ENCODE measurements around the gene CORO1C.

The CORO1C gene

DNA sequence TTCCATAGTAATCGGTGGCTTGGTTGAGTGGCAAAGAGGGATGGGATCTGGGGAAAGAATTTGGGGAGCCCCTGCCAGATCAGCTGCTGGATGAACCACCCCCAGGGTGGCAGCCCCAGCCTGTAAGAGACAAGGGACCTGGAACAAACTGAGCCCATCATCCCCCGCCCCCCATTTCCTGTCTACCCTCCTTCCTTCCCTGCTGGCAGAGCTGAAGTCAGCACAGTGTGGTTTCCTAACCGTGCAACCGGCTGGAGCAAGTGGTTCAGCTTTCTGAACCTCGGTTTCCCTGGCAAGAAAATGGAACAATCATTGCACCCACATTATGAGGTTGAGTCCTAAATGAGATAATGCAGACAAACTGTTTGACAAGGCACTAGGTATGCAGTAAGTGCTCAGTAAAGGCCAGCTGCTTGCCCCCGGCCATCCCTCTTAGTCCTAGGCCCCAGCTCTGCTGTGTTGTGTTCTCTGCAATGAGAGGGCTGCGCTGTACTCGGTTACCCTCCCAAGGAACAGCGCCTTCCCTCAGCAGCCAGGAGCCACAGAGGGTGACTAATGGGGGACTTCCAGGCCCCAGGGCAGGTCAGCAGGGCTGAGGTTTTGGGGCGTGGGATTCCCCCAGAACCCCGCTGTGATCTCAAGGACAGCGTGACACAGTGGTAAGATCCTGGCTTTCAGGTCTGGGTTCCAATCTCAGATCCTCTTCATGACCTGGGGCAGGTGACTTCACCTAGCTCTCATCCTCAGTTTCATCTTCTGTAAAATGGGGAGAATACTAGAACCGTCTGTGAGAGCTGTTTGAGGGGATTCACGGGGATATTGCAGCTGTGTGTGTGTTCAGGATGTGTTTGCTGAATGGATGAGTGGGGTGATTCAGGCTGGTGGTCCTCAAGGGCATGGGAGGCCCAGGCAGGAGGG, 114.1 kb downstream of the CORO1C start:
- H3K4me1 ChIP-seq (ENCODE audit: control insufficient read depth, insufficient read depth, low read length), result peaks cover 6% of the 10 kb centered on the region
- H3K4me3 ChIP-seq (ENCODE audit: low read length), result no peak overlapping the region
- H3K36me3 ChIP-seq (ENCODE audit: control insufficient read depth, insufficient read depth, low read length), result no peaks in the 10 kb centered on the region
- H3K9ac ChIP-seq (ENCODE audit: low read length), result no peak overlapping the region
- H3K27me3 ChIP-seq (ENCODE audit: control insufficient read depth, insufficient read depth, low read length), result peaks cover 8% of the 10 kb centered on the region
- H3K9me3 ChIP-seq (ENCODE audit: control insufficient read depth, low read length), result no peaks in the 10 kb centered on the region

DNA sequence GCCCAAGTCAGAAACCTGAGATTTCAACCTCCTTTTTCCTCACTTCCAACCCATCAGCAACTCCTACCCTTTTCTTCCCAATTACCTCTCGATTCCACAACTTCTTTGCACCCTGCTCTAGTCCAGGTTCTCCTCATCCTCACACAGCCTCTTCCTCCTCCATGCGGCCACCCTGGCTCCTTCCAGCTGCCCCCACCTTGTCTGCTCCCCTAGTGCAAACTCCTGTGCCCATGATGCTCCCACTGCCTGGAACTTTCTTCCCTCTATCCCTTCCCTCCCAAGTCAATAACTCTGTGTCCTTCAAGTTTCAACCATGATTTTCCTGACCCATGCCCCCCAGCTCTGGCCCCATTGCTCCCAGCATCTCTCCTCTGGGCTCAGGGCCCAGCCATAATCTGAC, 115.0 kb downstream of the CORO1C start:
- Histone ChIP-seq H3K4me1 (ENCODE audit: control insufficient read depth, insufficient read depth, low read length) (peaks cover 6% of the 10 kb centered on the region), H3K27me3 (ENCODE audit: control insufficient read depth, insufficient read depth, low read length) (peaks cover 8% of the 10 kb centered on the region), H3K9ac (ENCODE audit: low read length) (no peak overlapping the region), H3K36me3 (ENCODE audit: control insufficient read depth, insufficient read depth, low read length) (no peaks in the 10 kb centered on the region), H3K9me3 (ENCODE audit: control insufficient read depth, low read length) (no peaks in the 10 kb centered on the region), H3K4me3 (ENCODE audit: low read length) (no peak overlapping the region)

DNA sequence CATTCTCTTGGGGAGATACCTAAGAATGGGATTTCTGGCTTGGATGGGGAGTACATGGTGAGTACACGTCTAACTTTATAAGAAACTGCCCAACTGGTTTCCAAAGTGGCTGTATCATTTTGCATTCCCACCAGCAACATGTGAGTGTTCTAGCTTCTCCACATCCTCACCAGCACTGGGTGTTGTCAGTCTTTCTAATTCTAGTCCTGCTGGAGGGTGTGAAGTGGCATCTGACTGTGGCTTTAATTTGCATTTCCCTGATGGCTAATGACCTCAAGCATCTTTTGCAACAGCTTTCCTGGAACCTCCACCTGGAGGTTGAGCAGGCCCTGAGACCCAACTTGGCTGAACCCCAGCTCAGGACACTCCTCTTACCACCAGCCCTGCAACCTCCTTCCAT, 115.4 kb downstream of the CORO1C start:
- H3K4me1 ChIP-seq (ENCODE audit: control insufficient read depth, insufficient read depth, low read length), result peaks cover 6% of the 10 kb centered on the region
- H3K27me3 ChIP-seq (ENCODE audit: control insufficient read depth, insufficient read depth, low read length), result peaks cover 8% of the 10 kb centered on the region
- H3K9ac ChIP-seq (ENCODE audit: low read length), result no peak overlapping the region
- no peaks in the 10 kb centered on the region for H3K36me3 ChIP-seq (ENCODE audit: control insufficient read depth, insufficient read depth, low read length)
- no peak overlapping the region for H3K4me3 ChIP-seq (ENCODE audit: low read length)
- H3K9me3 ChIP-seq (ENCODE audit: control insufficient read depth, low read length), result no peaks in the 10 kb centered on the region

DNA sequence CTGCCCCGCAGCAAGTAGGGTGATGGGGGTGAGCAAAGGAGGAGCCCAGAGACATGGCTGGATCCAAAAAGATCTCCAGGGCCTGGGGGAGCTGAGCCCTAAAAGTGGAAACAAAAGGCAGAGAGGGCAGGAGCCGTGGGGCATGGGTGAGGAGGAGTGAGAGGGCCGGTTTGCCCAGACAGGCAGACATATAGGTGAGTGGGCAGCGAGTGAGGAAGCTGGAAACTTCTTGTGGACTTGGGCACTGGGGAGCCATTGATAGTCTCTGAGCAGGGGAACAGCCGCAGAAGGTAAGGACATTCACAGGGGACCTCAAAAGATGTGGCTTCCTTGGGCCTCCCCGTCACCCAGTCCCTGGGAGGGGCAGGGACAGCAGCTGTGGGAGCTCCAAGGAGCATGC, 116.7 kb downstream of the CORO1C start:
- Histone ChIP-seq H3K27me3 (ENCODE audit: control insufficient read depth, insufficient read depth, low read length) (peaks cover 5% of the 10 kb centered on the region), H3K9ac (ENCODE audit: low read length) (no peak overlapping the region), H3K4me1 (ENCODE audit: control insufficient read depth, insufficient read depth, low read length) (peaks cover 6% of the 10 kb centered on the region), H3K9me3 (ENCODE audit: control insufficient read depth, low read length) (no peaks in the 10 kb centered on the region), H3K4me3 (ENCODE audit: low read length) (no peak overlapping the region), H3K36me3 (ENCODE audit: control insufficient read depth, insufficient read depth, low read length) (no peaks in the 10 kb centered on the region)

DNA sequence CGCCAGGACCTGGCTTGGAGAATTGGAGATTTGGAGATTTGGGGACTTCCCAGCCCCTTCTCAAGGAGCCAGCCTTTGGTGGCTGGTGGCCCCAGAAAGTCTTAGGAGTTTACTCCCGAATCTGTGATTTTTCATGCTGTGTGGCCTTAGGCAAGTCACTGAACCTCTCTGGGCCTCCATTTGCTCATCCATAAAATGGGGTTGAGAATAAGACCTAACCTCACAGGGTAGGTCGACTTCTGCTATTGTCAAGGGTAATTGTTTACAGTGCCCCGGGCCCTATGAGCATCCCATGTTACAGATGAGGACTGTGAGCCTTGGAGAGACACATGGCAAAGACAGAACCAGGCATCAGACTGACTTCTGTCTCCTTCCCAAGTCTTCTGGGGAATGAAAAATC, 117.3 kb downstream of the CORO1C start:
- Histone ChIP-seq H3K36me3 (ENCODE audit: control insufficient read depth, insufficient read depth, low read length) (no peaks in the 10 kb centered on the region), H3K9me3 (ENCODE audit: control insufficient read depth, low read length) (no peaks in the 10 kb centered on the region), H3K4me3 (ENCODE audit: low read length) (no peak overlapping the region), H3K9ac (ENCODE audit: low read length) (no peak overlapping the region), H3K4me1 (ENCODE audit: control insufficient read depth, insufficient read depth, low read length) (peaks cover 6% of the 10 kb centered on the region), H3K27me3 (ENCODE audit: control insufficient read depth, insufficient read depth, low read length) (peaks cover 4% of the 10 kb centered on the region)

DNA sequence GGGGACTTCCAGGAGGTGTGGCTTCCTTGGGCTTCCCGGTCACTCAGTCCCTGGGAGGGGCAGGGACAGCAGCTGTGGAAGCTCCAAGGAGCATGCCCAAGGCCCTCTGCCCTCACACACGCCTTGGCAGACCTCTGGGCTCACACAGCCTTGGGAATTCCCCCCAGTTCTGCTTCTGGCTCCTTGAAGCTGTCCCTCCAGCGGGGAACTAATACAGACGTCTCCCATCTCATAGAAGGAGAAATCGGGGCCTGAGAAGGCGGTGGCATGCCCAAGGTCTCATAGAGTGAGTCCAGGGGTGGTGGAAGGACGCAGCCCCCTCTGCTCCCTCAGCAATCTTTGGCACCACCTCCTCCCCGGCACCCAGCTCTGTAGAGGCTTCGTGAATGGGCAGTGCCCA, 117.8 kb downstream of the CORO1C start:
- H3K9me3 ChIP-seq (ENCODE audit: control insufficient read depth, low read length), result no peaks in the 10 kb centered on the region
- no peaks in the 10 kb centered on the region for H3K36me3 ChIP-seq (ENCODE audit: control insufficient read depth, insufficient read depth, low read length)
- H3K27me3 ChIP-seq (ENCODE audit: control insufficient read depth, insufficient read depth, low read length), result peaks cover 3% of the 10 kb centered on the region
- peaks cover 6% of the 10 kb centered on the region for H3K4me1 ChIP-seq (ENCODE audit: control insufficient read depth, insufficient read depth, low read length)
- H3K9ac ChIP-seq (ENCODE audit: low read length), result no peak overlapping the region
- no peak overlapping the region for H3K4me3 ChIP-seq (ENCODE audit: low read length)

DNA sequence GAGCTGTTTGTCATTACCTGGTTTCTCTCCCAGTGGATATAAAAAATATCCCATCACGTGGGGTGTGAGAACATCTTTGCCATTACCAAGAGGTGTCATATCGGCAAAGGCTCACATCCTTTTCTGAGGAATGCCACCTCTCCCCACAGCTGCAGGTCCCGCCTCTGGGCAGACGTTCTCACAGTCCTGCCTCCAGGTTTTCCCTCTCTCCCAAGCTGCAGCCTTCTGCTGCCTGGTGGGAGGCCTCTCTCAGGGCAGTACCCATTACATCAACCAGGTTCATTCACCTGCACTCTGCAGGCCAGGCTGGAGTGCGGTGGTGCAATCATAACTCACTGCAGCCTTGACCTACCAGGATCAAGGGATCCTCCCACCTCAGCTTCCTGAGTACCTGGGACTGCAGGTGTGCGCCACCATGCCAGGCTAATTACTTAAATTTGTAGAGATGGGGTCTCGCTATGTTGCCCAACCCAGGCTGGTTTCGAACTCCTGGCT, 118.5 kb downstream of the CORO1C start:
- Histone ChIP-seq H3K9me3 (ENCODE audit: control insufficient read depth, low read length) (no peaks in the 10 kb centered on the region), H3K4me1 (ENCODE audit: control insufficient read depth, insufficient read depth, low read length) (no peaks in the 10 kb centered on the region), H3K4me3 (ENCODE audit: low read length) (no peak overlapping the region), H3K36me3 (ENCODE audit: control insufficient read depth, insufficient read depth, low read length) (no peaks in the 10 kb centered on the region), H3K27me3 (ENCODE audit: control insufficient read depth, insufficient read depth, low read length) (no peaks in the 10 kb centered on the region), H3K9ac (ENCODE audit: low read length) (no peak overlapping the region)

DNA sequence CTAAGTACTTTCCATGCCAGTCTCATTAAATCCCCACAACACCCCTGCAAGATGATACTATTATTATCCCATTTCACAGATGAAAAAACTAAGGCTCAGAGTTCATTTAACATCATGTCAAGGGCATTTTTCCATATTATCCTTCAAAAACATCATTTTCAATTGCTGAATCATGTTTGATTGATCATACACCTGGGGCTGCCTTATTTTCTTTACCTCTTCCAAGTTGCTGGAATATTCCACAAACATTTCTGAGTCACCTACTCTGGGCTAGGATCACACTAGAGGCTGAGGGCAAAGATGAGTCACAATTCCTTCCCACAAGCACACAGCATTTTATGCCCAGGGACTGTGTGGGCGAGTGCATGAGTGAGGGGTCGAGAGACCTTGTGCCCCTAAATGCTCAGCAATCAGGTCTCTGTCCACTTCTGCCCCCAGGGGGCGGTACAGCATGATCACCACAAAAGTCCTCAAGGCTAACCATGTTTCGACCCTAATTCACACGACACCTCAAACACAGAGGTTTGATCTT, 119.4 kb downstream of the CORO1C start:
- no peaks in the 10 kb centered on the region for H3K9me3 ChIP-seq (ENCODE audit: control insufficient read depth, low read length)
- H3K9ac ChIP-seq (ENCODE audit: low read length), result no peak overlapping the region
- H3K36me3 ChIP-seq (ENCODE audit: control insufficient read depth, insufficient read depth, low read length), result no peaks in the 10 kb centered on the region
- H3K4me1 ChIP-seq (ENCODE audit: control insufficient read depth, insufficient read depth, low read length), result no peaks in the 10 kb centered on the region
- H3K27me3 ChIP-seq (ENCODE audit: control insufficient read depth, insufficient read depth, low read length), result no peaks in the 10 kb centered on the region
- no peak overlapping the region for H3K4me3 ChIP-seq (ENCODE audit: low read length)

DNA sequence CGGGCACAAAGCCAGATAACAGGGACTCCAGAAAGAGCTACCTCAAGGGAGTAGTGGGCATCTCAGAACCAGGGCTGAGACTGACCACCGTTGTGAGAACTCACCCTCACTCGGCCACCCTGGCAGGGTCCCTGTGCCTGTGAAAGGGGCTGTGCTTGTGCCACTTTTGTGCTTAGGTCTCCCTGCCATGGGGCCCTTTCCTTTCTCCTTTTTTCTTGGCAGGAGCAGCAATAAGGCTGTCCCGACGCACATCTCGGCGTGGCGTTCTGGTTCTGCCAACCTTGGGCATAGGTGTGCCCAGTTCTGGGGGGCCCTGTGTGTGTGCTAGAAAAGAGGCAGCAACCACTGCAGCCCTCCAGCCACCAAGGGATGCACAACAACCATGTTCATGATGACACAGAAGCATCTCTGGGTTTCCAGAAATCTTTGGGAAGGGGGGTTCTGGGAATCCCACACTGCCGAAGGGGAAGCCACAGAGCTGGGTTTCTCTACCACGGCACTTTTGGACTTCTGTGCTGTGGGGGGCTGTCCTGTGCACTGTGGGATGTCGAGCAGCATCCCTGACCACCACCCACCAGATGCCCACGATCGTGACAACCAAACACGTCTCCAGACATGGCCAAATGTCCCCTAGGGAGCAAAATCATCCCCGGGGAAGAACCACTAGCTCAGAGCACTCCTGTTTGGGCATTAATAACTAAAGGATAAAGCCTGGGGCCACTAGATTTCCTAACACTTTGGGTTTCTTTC, 120.3 kb downstream of the CORO1C start:
- Histone ChIP-seq H3K36me3 (ENCODE audit: control insufficient read depth, insufficient read depth, low read length) (no peaks in the 10 kb centered on the region), H3K4me1 (ENCODE audit: control insufficient read depth, insufficient read depth, low read length) (no peaks in the 10 kb centered on the region), H3K9ac (ENCODE audit: low read length) (no peak overlapping the region)

DNA sequence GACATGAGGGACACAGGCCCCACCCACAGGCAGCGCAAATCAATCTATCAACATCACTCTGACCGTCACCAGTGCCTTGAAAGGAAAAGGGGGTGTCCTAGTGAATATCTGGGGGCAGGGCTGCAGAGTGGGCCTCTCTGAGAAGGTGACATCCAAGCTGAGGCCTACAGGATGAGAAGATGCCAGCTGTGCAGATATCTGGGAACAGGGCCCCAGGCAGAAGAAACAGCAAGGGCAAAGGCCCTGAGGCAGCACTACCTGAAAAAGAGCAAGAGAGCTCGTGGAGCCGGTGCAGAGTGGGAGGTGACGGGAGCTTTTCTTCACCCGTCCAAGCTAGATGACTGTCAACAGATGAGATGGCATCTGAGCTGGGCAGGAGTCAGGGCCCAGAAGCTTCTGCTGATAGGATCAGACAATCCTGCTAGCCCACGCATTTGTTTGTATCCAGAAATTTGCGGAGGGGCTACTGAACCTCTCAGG, 120.9 kb downstream of the CORO1C start:
- Histone ChIP-seq H3K9ac (ENCODE audit: low read length) (no peak overlapping the region), H3K4me1 (ENCODE audit: control insufficient read depth, insufficient read depth, low read length) (no peaks in the 10 kb centered on the region), H3K4me3 (ENCODE audit: low read length) (no peak overlapping the region), H3K36me3 (ENCODE audit: control insufficient read depth, insufficient read depth, low read length) (no peaks in the 10 kb centered on the region), H3K9me3 (ENCODE audit: control insufficient read depth, low read length) (no peaks in the 10 kb centered on the region), H3K27me3 (ENCODE audit: control insufficient read depth, insufficient read depth, low read length) (no peaks in the 10 kb centered on the region)

More for the DNA sequence above, 120.3 kb downstream of the CORO1C start:
- Histone ChIP-seq H3K9me3 (ENCODE audit: control insufficient read depth, low read length) (no peaks in the 10 kb centered on the region), H3K27me3 (ENCODE audit: control insufficient read depth, insufficient read depth, low read length) (no peaks in the 10 kb centered on the region), H3K4me3 (ENCODE audit: low read length) (no peak overlapping the region)

DNA sequence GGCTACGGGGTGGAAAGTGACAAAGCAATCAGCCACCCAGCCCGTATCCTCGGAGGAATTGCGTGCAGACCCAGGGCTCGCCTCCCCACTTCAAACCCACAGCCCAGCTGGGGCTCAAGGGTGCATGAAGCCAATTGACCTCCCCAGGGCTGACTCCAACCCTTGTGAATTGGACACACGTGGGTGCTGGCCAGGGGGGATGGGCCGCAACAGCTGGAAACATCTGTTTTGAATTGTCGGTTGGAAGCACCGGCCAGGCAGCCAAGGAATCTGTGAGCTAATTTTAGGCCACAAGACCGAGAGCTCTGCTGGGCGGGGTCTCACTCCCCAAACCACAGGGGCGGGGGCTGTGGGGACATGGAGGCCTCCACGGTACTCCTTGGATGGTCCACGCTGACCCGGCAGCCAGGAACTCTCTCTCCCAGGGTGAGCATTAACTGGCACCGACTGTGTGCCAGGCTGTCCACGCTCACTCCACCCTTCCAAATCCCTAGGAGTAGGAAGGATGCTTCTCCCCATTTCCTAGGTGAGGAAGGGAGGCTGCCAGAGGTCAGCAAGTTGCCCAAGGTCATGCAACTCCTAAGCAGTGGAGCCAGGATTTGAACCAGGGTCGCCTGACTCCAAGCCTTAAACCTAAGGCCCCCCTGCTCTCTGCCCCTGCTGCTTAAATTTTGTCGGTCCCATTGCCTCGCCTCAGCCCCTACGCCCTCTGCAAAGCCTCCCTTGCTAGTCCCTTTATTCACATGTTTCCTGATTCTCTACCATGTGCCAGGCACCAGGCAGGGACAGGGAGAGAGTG, 121.6 kb downstream of the CORO1C start:
- H3K9ac ChIP-seq (ENCODE audit: low read length), result no peak overlapping the region
- no peaks in the 10 kb centered on the region for H3K9me3 ChIP-seq (ENCODE audit: control insufficient read depth, low read length)
- no peaks in the 10 kb centered on the region for H3K36me3 ChIP-seq (ENCODE audit: control insufficient read depth, insufficient read depth, low read length)
- H3K27me3 ChIP-seq (ENCODE audit: control insufficient read depth, insufficient read depth, low read length), result no peaks in the 10 kb centered on the region
- H3K4me3 ChIP-seq (ENCODE audit: low read length), result no peak overlapping the region
- no peaks in the 10 kb centered on the region for H3K4me1 ChIP-seq (ENCODE audit: control insufficient read depth, insufficient read depth, low read length)

Measured in mucosa of stomach (tissue), 1 donor.